Activated naive CD8-positive, alpha-beta T cell treated with anti-CD3 and anti-CD28 coated beads, Interleukin-2, amount 50 U/mL, for 24 hours (primary cell): ENCODE measurements around the gene DUSP14.
"Not testable (repeated sequence)": the region's sequence is repeated elsewhere in the genome, so short reads cannot be mapped to it uniquely, and the experiment has no call there.

Experiments
- ATAC-seq: fragments of 150-1000 bp; cut with Tn5 transposase; one replicate; pipeline ENCODE4 v1.10.0; 2021
- DNase-seq: peaks from one replicate; pipeline ENCODE4 v3.0.0; 2021
- H3K27ac Mint-ChIP-seq: one replicate; pipeline ENCODE4 v1.8.0; 2021; ENCODE audit warnings: mild to moderate bottlenecking, mixed read lengths
- H3K27me3 Mint-ChIP-seq: one replicate; pipeline ENCODE4 v1.8.0; 2021; ENCODE audit warnings: mixed read lengths
- H3K36me3 Mint-ChIP-seq: one replicate; pipeline ENCODE4 v1.8.0; 2021; ENCODE audit warnings: low read depth, mixed read lengths
- H3K4me1 Mint-ChIP-seq: one replicate; pipeline ENCODE4 v1.8.0; 2021; ENCODE audit warnings: mixed read lengths
- H3K4me3 Mint-ChIP-seq: one replicate; pipeline ENCODE4 v1.8.0; 2021; ENCODE audit warnings: mild to moderate bottlenecking, moderate library complexity, mixed read lengths
- H3K9me3 Mint-ChIP-seq: one replicate; pipeline ENCODE4 v1.8.0; 2021; ENCODE audit warnings: mixed read lengths

The DUSP14 gene

DNA sequence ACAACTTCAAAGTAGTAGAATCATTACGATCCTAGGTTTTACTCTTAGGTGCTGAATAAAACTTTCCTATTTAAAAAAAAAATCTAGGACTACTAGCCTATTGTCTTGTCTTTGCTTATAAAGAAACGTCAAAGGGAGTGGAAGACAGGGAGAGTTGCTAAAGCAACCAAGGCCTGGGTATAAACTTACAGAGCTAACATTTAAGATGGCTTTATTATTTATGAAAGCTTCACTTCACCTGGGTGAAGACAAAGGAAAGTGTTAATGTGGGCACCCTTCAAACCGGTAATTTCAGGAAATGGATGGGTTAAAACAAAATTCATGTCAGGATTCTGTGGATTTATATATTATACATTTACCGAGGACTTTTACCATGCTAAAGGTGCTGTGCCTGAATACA, 2.5 kb downstream of the DUSP14 start:
- Mint-ChIP-seq H3K27me3 (peaks cover 4% of the 10 kb centered on the region), H3K27ac (no peak overlapping the region), H3K4me1 (peaks cover 55% of the 10 kb centered on the region), H3K9me3 (no peaks in the 10 kb centered on the region), H3K4me3 (peak overlapping the region; percentile 94), H3K36me3 (peaks cover 3% of the 10 kb centered on the region)
- ATAC-seq (no peak), DNase-seq (no peak)

DNA sequence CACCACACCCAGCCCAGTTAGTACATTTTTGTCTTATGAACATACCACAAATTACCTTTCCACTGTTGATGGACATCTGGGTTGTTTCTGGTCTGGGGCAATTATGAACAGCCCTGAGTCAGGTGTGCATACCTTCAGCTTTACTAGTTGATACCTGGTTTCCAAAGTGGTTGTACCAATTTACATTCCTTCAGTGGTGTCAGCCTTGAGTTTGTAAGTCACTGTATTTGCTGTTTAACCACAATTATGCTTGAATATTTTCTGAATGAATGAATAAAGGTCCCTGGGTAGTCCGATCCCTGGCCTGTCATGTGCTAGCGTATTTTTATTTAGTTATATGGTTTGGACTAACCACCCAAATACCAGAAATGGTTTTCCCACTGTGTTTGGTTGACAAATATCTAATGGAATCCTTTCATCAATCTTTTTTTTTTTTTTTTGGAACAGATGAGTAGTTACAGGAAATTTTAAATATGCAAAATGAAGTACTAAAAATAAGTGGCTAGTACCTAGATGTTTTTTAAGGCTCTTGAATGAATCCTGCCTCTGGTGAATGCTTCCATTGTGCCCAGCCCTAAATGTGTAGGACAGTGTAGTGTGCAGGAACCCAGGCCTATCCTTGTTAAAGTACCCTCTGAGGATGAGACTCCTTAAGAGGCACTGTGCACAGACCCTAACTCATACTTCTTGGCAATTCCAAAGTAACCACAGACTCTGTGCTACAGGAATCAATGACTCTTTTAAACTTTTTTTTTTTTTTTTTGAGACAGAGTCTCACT, 3.7 kb downstream of the DUSP14 start:
- no peak for ATAC-seq
- DNase-seq: no peak
- Mint-ChIP-seq H3K27me3 (no peaks in the 10 kb centered on the region), H3K9me3 (no peaks in the 10 kb centered on the region), H3K4me1 (peaks cover 48% of the 10 kb centered on the region), H3K4me3 (no peak overlapping the region), H3K36me3 (peaks cover 3% of the 10 kb centered on the region), H3K27ac (peak overlapping the region; percentile 27)

DNA sequence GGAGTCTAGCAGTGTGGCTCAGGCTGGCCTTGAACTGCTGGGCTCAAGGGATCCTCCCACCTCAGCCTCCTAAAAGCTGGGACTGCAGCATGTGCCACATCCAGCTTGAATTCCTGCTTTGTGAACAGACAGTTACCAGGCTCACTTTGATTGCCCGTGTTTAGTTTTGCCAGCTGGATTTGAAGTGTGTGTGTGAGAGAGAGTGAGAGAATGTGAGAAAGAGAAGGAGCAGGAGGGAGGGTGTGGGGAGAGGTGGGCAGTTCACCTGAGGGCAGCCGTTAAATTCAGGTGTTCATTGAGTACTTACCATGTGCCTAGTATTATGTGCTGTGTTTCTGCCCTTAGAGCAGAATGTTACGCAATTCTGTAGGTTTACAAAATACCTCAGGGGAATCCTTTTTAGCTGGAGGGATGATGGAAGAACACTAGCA, 4.7 kb downstream of the DUSP14 start:
- Mint-ChIP-seq H3K27ac (no peak overlapping the region), H3K4me3 (no peak overlapping the region), H3K4me1 (peaks cover 42% of the 10 kb centered on the region), H3K9me3 (no peaks in the 10 kb centered on the region), H3K27me3 (no peaks in the 10 kb centered on the region), H3K36me3 (peaks cover 3% of the 10 kb centered on the region)
- DNase-seq (no peak), ATAC-seq (no peak)

DNA sequence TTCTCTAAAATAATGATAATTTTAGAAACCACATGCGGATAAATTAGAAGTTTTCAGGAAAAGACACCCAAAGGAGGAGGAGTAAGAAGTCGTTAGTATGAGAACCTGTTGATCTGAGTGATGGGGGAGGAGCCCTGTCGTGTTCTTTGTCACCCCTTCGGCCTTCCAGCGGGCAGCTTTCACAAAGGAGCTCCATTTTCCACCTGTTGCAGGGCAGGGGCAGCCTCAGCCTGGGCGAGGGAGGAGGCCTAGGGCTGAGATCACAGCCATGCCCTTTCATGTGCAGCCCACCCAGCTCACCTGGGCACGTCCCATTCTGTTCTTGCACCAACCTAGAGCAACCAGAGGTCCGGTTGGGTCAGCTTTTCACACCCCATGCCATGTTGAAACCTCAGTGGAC, 5.3 kb downstream of the DUSP14 start:
- Mint-ChIP-seq H3K36me3 (peaks cover 3% of the 10 kb centered on the region), H3K4me3 (no peak overlapping the region), H3K4me1 (peaks cover 41% of the 10 kb centered on the region), H3K27me3 (no peaks in the 10 kb centered on the region), H3K9me3 (no peaks in the 10 kb centered on the region), H3K27ac (no peak overlapping the region)
- DNase-seq (no peak), ATAC-seq (no peak)

DNA sequence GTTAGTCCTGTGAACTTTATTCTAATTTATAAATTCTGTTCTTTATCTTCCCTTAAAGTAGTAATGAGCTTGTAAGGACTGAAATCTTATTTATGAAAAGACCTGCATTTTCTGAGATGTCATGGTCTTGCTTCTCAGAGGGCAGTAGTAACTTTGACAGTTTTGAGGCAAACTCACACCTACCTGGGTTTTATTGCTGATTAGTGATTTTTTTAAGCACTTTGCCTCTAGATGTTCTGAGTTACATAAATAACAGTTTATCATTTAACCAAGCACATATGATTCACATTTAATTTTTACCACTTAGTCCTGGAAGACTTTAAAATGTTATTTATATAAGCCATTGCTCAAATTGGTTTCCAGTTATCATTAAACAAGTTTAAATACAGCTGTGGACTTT, 10.7 kb downstream of the DUSP14 start:
- ATAC-seq: no peak
- no peaks in the 10 kb centered on the region for H3K27me3 Mint-ChIP-seq
- no peak overlapping the region for H3K4me3 Mint-ChIP-seq
- no peak for DNase-seq
- no peaks in the 10 kb centered on the region for H3K9me3 Mint-ChIP-seq
- H3K36me3 Mint-ChIP-seq: peaks cover 2% of the 10 kb centered on the region
- H3K27ac Mint-ChIP-seq: no peak overlapping the region
- H3K4me1 Mint-ChIP-seq: peaks cover 2% of the 10 kb centered on the region

DNA sequence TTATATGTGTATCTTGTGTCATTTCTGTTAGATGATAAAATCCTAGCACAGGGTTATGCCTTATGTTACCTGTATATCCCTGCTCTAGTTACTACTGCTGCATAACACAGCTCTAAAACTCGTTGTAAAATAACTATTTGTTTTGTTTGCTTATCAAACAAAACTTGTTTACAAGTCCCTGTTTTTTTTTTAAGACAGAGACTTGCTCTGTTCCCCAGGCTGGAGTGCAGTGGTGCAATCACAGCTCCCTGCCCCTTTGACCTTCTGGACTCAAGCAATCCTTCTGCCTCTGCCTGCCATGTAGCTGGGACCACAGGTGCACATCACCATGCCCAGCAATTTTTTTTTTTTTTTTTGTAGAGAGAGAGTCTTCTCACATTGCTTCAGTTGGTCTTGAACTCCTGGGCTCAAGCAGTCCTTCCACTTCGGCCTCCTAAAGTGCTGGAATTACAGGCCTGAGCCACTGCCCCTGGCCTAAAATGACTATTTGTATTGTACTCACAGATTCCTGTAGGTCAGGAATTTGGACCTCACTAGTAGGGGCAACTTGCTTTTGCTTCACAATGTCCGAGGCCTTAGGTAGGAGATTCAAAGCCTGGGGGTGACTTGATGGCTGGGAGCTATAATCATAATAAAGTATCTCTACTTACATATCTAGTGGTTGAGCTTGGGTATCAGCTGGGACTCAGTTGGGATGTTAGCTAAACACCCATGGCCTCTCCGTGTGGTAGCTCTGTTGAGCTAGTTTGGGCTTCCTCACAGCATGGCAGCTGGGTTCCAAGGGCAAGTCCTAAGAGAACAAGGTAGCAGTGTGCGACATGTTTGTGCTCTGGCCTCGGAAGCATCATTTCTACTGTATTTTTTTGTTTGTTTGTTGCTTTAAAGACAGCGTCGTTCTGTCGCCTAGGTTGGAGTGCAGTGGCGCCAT, 12.6 kb downstream of the DUSP14 start:
- H3K27ac Mint-ChIP-seq: no peak overlapping the region
- H3K4me1 Mint-ChIP-seq: peaks cover 4% of the 10 kb centered on the region
- no peaks in the 10 kb centered on the region for H3K9me3 Mint-ChIP-seq
- DNase-seq: no peak
- H3K27me3 Mint-ChIP-seq: no peaks in the 10 kb centered on the region
- H3K36me3 Mint-ChIP-seq: peaks cover 2% of the 10 kb centered on the region
- H3K4me3 Mint-ChIP-seq: no peak overlapping the region
- no peak for ATAC-seq

DNA sequence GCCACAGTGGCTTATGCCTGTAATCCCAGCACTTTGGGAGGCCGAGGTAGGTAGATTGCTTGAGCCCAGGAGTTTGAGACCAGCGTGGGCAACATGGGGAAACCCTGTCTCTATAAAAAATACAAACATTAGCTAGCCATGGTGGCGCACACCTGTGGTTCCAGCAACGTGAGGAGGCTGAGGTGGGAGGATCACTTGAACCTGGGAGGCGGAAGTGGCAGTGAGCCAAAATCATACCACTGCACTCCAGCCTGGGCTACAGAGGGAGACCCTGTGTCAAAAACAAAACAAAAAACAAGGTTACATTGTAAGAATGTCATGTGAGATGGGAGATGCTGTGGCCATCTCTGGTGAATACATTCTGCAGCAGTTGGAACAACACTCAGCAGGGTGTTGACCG, 13.5 kb downstream of the DUSP14 start:
- DNase-seq (no peak), ATAC-seq (no peak)
- Mint-ChIP-seq H3K9me3 (no peaks in the 10 kb centered on the region), H3K27ac (no peak overlapping the region), H3K4me3 (no peak overlapping the region), H3K36me3 (peaks cover 2% of the 10 kb centered on the region), H3K4me1 (peaks cover 4% of the 10 kb centered on the region), H3K27me3 (no peaks in the 10 kb centered on the region)

DNA sequence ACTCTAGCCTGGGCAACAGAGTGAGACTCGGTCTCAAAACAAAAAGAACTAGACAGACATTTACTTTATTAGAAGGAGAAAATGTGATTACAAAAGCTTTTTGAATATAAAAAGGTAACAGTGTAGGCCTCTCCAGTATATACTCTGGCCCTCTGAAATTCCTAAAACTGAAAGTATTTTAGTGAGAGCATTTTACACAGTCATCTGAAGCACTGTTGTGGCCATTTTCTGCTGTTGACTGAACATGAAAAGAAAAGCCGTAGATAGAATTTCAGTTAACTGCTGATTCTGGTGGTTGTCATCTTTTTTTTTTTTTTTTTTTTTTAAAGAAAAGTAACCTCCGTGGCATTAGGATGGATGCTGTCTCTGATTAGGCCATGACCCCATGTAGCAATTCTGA, 15.6 kb downstream of the DUSP14 start:
- H3K9me3 Mint-ChIP-seq: no peaks in the 10 kb centered on the region
- no peaks in the 10 kb centered on the region for H3K27me3 Mint-ChIP-seq
- H3K4me1 Mint-ChIP-seq: peaks cover 2% of the 10 kb centered on the region
- DNase-seq (no peak), ATAC-seq (no peak)
- no peak overlapping the region for H3K4me3 Mint-ChIP-seq
- H3K36me3 Mint-ChIP-seq: peaks cover 2% of the 10 kb centered on the region
- no peak overlapping the region for H3K27ac Mint-ChIP-seq

DNA sequence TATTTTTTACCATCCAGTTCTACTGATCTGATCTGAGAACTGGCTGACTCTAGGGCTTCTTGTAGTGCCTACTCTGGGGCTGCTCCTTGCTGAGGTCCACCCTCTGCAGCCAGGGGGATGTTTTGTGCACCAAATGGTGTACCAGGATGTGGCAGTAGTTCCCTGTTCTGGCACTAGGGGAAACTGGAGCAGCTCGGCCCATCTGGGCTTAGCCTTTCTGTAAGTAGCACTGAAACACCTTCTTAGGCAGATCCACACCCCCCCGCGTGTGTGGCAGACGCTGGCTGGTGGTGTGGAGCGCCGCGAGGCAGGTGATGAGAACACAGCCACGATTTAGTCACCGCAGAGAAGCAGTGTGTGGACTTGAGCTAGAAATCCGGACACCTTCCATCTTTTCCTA, 17.0 kb downstream of the DUSP14 start:
- no peaks in the 10 kb centered on the region for H3K9me3 Mint-ChIP-seq
- H3K4me3 Mint-ChIP-seq: no peak overlapping the region
- DNase-seq (peak; percentile 18), ATAC-seq (peak; percentile 54)
- no peak overlapping the region for H3K27ac Mint-ChIP-seq
- H3K4me1 Mint-ChIP-seq: peaks cover 2% of the 10 kb centered on the region
- H3K27me3 Mint-ChIP-seq: no peaks in the 10 kb centered on the region
- peaks cover 2% of the 10 kb centered on the region for H3K36me3 Mint-ChIP-seq

DNA sequence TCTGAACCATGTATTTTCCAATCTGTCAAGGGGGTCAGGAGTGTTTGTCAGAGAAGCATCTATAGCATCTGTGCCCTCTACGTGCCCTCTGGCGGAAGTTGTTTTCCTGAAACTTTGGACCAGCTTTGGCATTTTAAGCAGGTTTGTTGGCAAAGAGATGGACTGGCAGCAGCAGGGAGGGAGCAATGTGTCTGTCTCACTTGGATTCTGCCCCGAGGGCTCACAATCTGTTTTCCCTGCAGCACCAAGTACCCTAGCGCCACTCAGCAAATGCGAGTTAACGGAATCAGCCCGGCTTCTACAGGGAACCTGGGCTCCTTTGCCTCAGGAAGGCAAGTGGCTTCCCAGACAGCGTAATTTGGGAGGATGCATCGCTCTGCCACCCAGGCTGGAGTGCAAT, 17.4 kb downstream of the DUSP14 start:
- Mint-ChIP-seq H3K27me3 (no peaks in the 10 kb centered on the region), H3K4me3 (no peak overlapping the region), H3K9me3 (no peaks in the 10 kb centered on the region), H3K27ac (no peak overlapping the region), H3K4me1 (peaks cover 2% of the 10 kb centered on the region), H3K36me3 (peaks cover 4% of the 10 kb centered on the region)
- ATAC-seq (no peak), DNase-seq (no peak)

DNA sequence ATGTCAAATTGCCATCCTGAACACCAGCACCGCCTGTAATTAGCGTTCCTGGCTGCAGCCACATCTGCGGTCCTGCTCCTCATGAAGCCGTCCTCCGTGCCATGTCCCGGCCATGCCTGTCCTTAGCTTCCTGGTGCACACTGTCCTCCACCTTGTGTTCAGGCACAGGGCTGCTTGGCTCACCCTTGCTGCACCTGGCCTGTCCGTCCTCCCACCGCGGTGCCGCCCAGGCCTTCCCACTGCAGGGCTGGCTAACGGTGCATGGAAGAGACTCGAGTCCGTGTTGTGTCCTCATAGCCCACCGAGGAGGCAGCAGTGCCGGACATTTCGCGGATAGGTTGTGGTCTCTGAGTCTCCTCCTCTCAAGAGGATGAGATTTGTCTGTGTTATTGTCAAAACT, 20.4 kb downstream of the DUSP14 start:
- H3K9me3 Mint-ChIP-seq: no peaks in the 10 kb centered on the region
- no peak overlapping the region for H3K27ac Mint-ChIP-seq
- H3K27me3 Mint-ChIP-seq: no peaks in the 10 kb centered on the region
- DNase-seq (no peak), ATAC-seq (no peak)
- peaks cover 9% of the 10 kb centered on the region for H3K36me3 Mint-ChIP-seq
- peaks cover 2% of the 10 kb centered on the region for H3K4me1 Mint-ChIP-seq
- no peak overlapping the region for H3K4me3 Mint-ChIP-seq

DNA sequence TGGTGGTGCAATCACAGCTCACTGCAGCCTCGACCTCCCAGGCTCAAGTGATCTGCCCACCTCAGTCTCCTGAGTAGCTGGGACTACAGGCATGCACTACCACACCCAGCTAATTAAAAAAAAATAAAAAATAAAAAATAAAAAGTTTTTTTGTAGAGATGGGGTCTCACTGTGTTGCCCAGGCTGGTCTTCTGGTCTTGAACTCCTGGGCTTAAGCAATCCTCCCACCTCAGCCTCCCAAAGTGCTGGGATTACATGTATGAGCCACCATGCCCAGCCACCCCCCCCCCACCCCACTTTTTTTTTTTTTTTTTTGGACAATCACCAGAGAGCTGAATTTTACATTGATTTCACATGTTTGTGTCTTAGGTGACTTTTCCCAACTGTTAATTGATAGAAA, 22.0 kb downstream of the DUSP14 start:
- H3K9me3 Mint-ChIP-seq, H3K27ac Mint-ChIP-seq, ATAC-seq, H3K4me1 Mint-ChIP-seq, H3K4me3 Mint-ChIP-seq, DNase-seq, H3K27me3 Mint-ChIP-seq: not testable (repeated sequence)
- peaks cover 12% of the 10 kb centered on the region for H3K36me3 Mint-ChIP-seq

DNA sequence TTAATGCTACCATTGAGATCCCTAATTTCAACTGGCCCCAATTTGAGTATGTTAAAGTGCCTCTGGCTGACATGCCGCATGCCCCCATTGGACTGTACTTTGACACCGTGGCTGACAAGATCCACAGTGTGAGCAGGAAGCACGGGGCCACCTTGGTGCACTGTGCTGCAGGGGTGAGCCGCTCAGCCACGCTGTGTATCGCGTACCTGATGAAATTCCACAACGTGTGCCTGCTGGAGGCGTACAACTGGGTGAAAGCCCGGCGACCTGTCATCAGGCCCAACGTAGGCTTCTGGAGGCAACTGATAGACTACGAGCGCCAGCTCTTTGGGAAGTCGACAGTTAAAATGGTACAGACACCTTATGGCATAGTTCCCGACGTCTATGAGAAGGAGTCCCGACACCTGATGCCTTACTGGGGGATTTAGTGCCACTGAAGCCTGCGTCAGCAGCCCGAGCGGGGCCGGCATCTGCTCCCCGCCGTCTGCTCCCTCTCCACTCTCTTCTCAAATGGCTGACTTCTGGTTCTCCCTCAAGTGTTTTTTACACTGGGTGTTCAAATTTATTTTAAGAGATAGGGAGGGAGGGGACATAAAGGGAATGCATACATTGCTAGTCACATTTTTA, 22.9 kb downstream of the DUSP14 start:
- Mint-ChIP-seq H3K36me3 (peaks cover 12% of the 10 kb centered on the region), H3K27ac (no peak overlapping the region), H3K9me3 (no peaks in the 10 kb centered on the region), H3K27me3 (no peaks in the 10 kb centered on the region), H3K4me1 (no peaks in the 10 kb centered on the region), H3K4me3 (no peak overlapping the region)
- ATAC-seq (no peak), DNase-seq (no peak)

DNA sequence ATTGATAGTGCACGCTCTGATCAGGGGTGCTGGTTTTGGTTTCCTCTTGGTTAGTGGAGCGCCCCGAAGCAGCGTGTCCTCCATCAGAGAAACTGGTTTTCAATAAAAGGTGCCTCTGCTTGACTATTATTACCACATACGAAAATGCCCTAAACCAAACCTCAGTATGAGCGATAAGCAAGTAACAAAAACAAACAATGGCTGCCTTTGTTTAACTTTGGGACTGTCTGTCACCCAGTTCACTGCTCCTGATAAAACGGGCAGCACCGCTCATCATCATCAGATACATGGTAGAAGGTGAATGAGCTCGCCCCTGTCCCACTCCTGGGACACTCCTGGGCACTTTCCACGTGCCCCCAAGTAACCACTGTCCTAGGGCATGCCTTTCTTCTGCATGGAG, 24.0 kb downstream of the DUSP14 start:
- Mint-ChIP-seq H3K27me3 (no peaks in the 10 kb centered on the region), H3K27ac (no peak overlapping the region), H3K4me1 (no peaks in the 10 kb centered on the region), H3K4me3 (no peak overlapping the region), H3K9me3 (no peaks in the 10 kb centered on the region), H3K36me3 (peaks cover 21% of the 10 kb centered on the region)
- no peak for ATAC-seq
- no peak for DNase-seq

DNA sequence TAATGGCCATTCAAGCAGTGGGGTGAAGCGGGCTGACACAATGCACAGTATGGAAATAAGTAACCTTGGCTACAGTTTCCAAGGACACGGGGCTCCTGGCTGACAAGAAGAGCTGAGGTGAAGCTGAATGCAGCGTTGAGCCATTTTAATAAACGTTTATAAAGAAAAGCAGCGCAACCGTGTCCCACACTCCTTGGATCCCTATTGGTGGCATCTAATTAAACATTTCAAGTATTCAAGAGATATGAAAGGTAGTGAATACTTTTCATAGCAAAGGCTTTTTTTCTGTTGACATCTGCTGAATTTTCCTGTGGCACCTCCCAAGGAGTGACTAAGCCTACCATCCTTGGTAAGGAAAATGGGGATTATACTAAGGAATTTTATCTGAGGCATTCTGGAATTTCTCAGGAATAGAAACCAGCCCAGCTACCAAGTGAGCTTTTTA, 26.5 kb downstream of the DUSP14 start:
- ATAC-seq (no peak), DNase-seq (no peak)
- Mint-ChIP-seq H3K27me3 (no peaks in the 10 kb centered on the region), H3K27ac (no peak overlapping the region), H3K36me3 (peaks cover 28% of the 10 kb centered on the region), H3K9me3 (no peaks in the 10 kb centered on the region), H3K4me1 (peaks cover 5% of the 10 kb centered on the region), H3K4me3 (no peak overlapping the region)
